ENCODE data around the gene SCFD2. TPM values are rescaled to one million over a fixed set of nuclear protein-coding genes. Genes with fewer than 3 reads are reported as not detected.

Gene SCFD2
- total RNA-seq, 2 donors from 2014 or later: 20.3 to 27.4 TPM

DNA sequence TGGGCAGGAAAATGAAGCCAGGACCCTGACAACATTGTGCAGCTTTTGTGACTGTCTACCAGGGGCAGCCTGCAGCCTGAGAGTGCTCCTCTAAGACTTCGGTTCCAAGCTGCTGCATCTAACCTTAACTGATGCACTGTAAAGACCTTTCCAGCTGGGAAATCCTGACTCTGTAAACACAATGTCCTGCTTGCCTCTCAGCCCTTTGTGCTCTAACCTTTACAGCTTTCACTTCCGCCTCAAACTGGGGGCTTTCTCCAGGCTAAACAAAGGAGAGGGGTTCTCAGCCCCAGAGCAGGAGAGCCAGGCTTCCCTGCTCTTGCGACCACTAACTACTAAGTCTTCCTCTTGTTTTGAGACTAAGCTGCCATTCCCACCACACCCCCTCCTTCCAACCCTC, 523.1 kb downstream of the SCFD2 start:
- TF ChIP-seq, protein P1, sequence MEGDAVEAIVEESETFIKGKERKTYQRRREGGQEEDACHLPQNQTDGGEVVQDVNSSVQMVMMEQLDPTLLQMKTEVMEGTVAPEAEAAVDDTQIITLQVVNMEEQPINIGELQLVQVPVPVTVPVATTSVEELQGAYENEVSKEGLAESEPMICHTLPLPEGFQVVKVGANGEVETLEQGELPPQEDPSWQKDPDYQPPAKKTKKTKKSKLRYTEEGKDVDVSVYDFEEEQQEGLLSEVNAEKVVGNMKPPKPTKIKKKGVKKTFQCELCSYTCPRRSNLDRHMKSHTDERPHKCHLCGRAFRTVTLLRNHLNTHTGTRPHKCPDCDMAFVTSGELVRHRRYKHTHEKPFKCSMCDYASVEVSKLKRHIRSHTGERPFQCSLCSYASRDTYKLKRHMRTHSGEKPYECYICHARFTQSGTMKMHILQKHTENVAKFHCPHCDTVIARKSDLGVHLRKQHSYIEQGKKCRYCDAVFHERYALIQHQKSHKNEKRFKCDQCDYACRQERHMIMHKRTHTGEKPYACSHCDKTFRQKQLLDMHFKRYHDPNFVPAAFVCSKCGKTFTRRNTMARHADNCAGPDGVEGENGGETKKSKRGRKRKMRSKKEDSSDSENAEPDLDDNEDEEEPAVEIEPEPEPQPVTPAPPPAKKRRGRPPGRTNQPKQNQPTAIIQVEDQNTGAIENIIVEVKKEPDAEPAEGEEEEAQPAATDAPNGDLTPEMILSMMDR (IDR thresholded peaks at IDR 0.05): no peak
- Histone ChIP-seq H3K4me1 (ENCODE audit: control insufficient read depth in 1 of 2, low read depth in 2 of 2) (peaks cover 0 to 8% of the 10 kb centered on the region in 2 donors), H3K4me3 (no peak overlapping the region), H3K36me3 (no peaks in the 10 kb centered on the region), H3K9me3 (no peaks in the 10 kb centered on the region), H3K27me3 (replicated peaks; ENCODE audit: insufficient read depth) (no peaks in the 10 kb centered on the region), H3K27ac (no peak overlapping the region)
- no peak for ATAC-seq (ENCODE audit: insufficient number of reproducible peaks, low FRiP score, low read depth)
- DNase-seq (ENCODE audit: low spot score): no peak

DNA sequence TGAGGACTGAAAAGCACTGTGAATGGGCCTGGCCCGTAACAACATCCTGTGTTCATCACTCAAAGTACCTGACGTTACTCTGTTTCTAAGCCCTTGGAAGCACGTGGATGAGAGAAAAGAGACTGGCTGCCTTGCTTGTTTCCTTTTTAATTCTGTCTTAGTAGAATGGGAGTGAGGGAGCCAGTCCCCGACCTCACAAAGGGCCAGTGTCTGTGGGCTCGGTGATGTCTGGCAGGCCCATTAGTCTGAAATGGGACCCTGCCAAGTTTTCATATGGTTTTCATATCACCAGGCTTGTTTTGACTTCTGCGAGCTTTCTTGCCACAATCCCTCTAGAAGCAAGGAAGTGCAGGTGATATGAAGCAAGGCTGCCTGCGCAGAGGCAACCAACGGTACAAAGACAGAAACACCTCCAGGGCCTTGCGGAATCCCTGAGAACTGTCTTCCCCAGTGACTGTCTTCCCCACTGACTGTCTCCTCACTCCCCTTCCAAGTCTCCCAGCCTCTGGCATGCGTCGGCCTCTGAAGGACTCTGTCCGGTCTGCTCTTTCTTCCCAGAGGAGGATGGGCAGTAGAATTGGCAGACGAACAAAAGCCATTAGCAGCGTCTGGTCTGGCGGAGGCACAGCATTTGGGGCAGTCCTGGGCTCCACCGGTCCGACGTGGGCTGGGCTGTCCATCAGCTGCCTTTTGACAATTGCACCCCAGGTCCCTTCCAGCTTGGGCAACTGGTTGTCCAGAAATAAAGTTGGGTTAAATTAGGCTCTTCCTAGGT, 524.0 kb downstream of the SCFD2 start:
- peaks cover 0 to 8% of the 10 kb centered on the region in 2 donors for H3K4me1 ChIP-seq (ENCODE audit: control insufficient read depth in 1 of 2, low read depth in 2 of 2)
- no peak for ATAC-seq (ENCODE audit: insufficient number of reproducible peaks, low FRiP score, low read depth)
- H3K36me3 ChIP-seq: no peaks in the 10 kb centered on the region
- no peak overlapping the region for H3K27ac ChIP-seq
- H3K4me3 ChIP-seq: no peak overlapping the region
- H3K27me3 ChIP-seq (replicated peaks; ENCODE audit: insufficient read depth): no peaks in the 10 kb centered on the region
- no peak for DNase-seq (ENCODE audit: low spot score)
- H3K9me3 ChIP-seq: no peaks in the 10 kb centered on the region
- TF ChIP-seq, protein P1 (IDR thresholded peaks at IDR 0.05): no peak

DNA sequence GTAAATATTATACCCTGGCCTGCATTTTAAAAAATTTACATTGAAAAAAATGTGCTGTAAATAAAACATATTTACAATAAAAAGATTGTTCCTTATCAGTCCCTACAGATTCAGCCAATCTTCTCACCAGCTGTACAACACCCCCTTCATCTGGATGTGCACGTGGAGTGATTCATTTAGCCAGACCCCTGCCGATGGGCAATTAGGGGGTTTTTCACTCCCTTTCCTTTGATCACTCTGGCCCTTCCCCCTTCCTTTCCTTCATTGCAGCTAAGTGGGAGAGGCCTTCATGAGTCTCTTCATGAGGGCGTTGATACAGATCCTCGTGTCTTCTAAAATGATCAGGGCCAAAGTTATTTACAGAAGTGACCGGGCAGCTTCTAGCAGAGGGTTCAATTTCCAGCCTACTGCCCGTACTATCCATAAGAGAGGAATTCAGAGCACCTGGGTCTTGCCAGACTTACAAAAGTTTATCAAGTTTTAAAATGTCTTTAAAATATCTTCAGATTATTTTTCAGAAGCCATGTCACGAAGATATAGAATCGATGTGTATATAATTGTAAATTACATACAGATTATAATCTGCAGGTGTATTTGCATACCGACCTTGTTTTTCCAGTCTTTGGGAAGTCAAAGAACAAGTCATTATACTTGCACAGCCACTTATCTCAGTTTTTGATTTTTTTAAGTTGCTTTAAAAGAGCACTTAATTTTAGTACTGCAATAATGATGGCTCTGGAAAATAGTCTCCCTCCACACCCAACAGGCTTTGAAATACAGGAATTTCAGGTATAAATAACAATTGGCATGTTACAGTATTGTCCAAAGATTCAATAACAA, 525.1 kb downstream of the SCFD2 start:
- TF ChIP-seq, protein P1 (IDR thresholded peaks at IDR 0.05): no peak
- no peak overlapping the region for H3K27ac ChIP-seq
- no peaks in the 10 kb centered on the region for H3K9me3 ChIP-seq
- ATAC-seq (ENCODE audit: insufficient number of reproducible peaks, low FRiP score, low read depth) (no peak), DNase-seq (ENCODE audit: low spot score) (no peak)
- no peaks in the 10 kb centered on the region for H3K36me3 ChIP-seq
- H3K4me1 ChIP-seq (ENCODE audit: control insufficient read depth in 1 of 2, low read depth in 2 of 2): peaks cover 0 to 8% of the 10 kb centered on the region in 2 donors
- no peaks in the 10 kb centered on the region for H3K27me3 ChIP-seq (replicated peaks; ENCODE audit: insufficient read depth)
- no peak overlapping the region for H3K4me3 ChIP-seq

DNA sequence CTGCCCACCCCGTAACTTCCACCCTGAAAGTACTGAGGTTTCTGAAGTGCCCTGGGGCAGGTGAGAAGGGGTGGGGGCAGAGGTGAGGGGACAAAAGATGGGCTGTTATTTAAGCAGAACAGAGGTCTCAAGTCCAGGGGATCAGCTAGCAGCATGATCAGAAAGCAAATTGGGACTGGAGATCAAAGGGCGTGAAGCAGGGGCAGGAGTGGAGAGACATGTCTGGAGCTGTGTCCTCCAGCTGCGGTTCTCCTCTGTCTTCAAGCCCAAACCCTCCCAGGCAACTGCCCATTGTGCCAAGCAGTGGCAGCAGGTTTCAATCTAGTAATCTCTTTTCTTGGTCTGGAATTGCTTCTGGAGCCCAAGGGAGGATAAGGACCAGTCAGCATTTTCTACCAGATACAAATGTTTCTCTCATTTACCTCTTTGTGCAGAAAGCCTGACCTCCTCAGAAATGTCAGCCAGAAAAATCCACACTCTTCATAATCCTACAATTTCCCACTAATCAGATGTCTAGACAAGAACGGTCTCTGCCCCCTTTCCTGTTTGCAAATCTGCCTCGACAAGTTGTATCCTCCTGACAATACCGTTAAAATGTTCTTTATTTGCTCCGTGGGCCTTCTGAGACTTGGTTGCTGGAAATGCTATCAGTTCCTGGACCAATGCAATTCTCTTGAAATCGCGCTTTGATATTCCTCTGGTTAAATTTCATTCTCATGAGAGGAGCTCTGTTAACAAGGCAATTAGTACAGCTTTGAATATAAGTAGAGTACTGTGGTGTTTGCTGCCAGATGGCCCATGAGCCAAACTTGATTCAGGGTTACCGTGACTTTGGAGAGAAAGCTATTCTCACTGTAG, 526.9 kb downstream of the SCFD2 start:
- H3K27me3 ChIP-seq (replicated peaks; ENCODE audit: insufficient read depth): no peaks in the 10 kb centered on the region
- ATAC-seq (ENCODE audit: insufficient number of reproducible peaks, low FRiP score, low read depth): no peak

More for the DNA sequence above, 526.9 kb downstream of the SCFD2 start:
- TF ChIP-seq, protein P1 (IDR thresholded peaks at IDR 0.05): no peak
- DNase-seq (ENCODE audit: low spot score): no peak
- no peaks in the 10 kb centered on the region for H3K9me3 ChIP-seq
- H3K36me3 ChIP-seq: no peaks in the 10 kb centered on the region
- H3K4me1 ChIP-seq (ENCODE audit: control insufficient read depth in 1 of 2, low read depth in 2 of 2): peaks cover 0 to 8% of the 10 kb centered on the region in 2 donors
- H3K27ac ChIP-seq: no peak overlapping the region
- H3K4me3 ChIP-seq: no peak overlapping the region
